Measurements from ENCODE around the gene PDE4B.

PDE4B gene

GRCh38 chr1:66348776-66349175 lies 556.1 kb downstream of the PDE4B start:
- DNase-seq, result no peak

GRCh38 chr1:66349242-66349641 lies 556.5 kb downstream of the PDE4B start:
- DNase-seq, result peak in 1 of 6 experiments; percentile 10

GRCh38 chr1:66350001-66350547 lies 557.4 kb downstream of the PDE4B start:
- DNase-seq, result peak in 5 of 6 experiments; percentile 16 to 69 (median 58)

GRCh38 chr1:66351478-66351877 lies 558.8 kb downstream of the PDE4B start:
- DNase-seq, result no peak

GRCh38 chr1:66351913-66352312 lies 559.2 kb downstream of the PDE4B start:
- peak in 3 of 6 experiments; percentile 48 to 61 (median 59) for DNase-seq

GRCh38 chr1:66352792-66353191 lies 560.1 kb downstream of the PDE4B start:
- no peak for DNase-seq

- DNase-seq, result no peak
Measured at GRCh38 chr1:66353257-66353656, 560.6 kb downstream of the PDE4B start.

GRCh38 chr1:66354311-66355201 lies 561.9 kb downstream of the PDE4B start:
- DNase-seq, result no peak

- DNase-seq, result no peak
Measured at GRCh38 chr1:66355756-66356155, 563.1 kb downstream of the PDE4B start.

GRCh38 chr1:66356605-66357004 lies 563.9 kb downstream of the PDE4B start:
- no peak for DNase-seq

- DNase-seq, result no peak
Measured at GRCh38 chr1:66357021-66357420, 564.3 kb downstream of the PDE4B start.

GRCh38 chr1:66357478-66358197 lies 564.9 kb downstream of the PDE4B start:
- peak in 3 of 6 experiments; percentile 39 to 57 (median 52) for DNase-seq

- no peak for DNase-seq
Measured at GRCh38 chr1:66359269-66359668, 566.6 kb downstream of the PDE4B start.

- no peak for DNase-seq
Measured at GRCh38 chr1:66359815-66360214, 567.1 kb downstream of the PDE4B start.

- DNase-seq, result no peak
Measured at GRCh38 chr1:66360285-66360724, 567.6 kb downstream of the PDE4B start.

GRCh38 chr1:66364578-66365391 lies 572.1 kb downstream of the PDE4B start:
- no peak for DNase-seq

- no peak for DNase-seq
Measured at GRCh38 chr1:66365635-66366034, 572.9 kb downstream of the PDE4B start.

GRCh38 chr1:66366634-66367033 lies 573.9 kb downstream of the PDE4B start:
- DNase-seq, result no peak

- no peak for DNase-seq
Measured at GRCh38 chr1:66367369-66367768, 574.7 kb downstream of the PDE4B start.

- DNase-seq, result no peak
Measured at GRCh38 chr1:66368261-66368660, 575.6 kb downstream of the PDE4B start.

- DNase-seq, result peak in 1 of 6 experiments; percentile 7
Measured at GRCh38 chr1:66370462-66370971, 577.8 kb downstream of the PDE4B start.

GRCh38 chr1:66371233-66372005 lies 578.7 kb downstream of the PDE4B start:
- no peak for DNase-seq

All from stimulated activated naive CD4-positive, alpha-beta T cell (primary cell).